Naive thymus-derived CD8-positive, alpha-beta T cell (primary cell): ENCODE data around the gene TRIM71. TPM values are rescaled to one million over a fixed set of nuclear protein-coding genes. Genes with fewer than 3 reads are reported as not detected.

Experiments
- polyA plus RNA-seq, 3 donors: library from polyadenylated mRNA; unstranded; fragments of 300-500 nt; fragmentation: Illumina TruSeq; gene quantifications; one replicate each; pipeline ENCODE4 v1.2.3, GENCODE V29; 2021
- total RNA-seq, 8 experiments: library from RNA in 2 of 8; stranded (reverse) in 2 of 8; gene quantifications; one replicate each; pipeline ENCODE4 v1.2.3 and lab custom pipeline; 2021 to 2026

The TRIM71 gene
- total and polyA plus RNA-seq, 5 experiments from 2014 or later, result not detected

Other genes starting within 250 kb of the TRIM71 start
- gene DYNC1LI1, start 247.1 kb upstream of the TRIM71 start, total RNA-seq, result 10 to 100 TPM; 32.4 to 34.0 TPM
- 10 to 100 TPM; 14.7 to 22.7 (median 19.3) TPM for gene DYNC1LI1, start 247.1 kb upstream of the TRIM71 start, polyA plus RNA-seq
- 10 to 100 TPM; 50.3 to 52.9 TPM for gene CNOT10, start 132.8 kb upstream of the TRIM71 start, total RNA-seq
- 10 to 100 TPM; 27.3 to 32.0 (median 29.9) TPM for gene CNOT10, start 132.8 kb upstream of the TRIM71 start, polyA plus RNA-seq
- under 1 TPM; 0.16 to 0.23 TPM for gene CCR4, start 133.6 kb downstream of the TRIM71 start, total RNA-seq
- gene CCR4, start 133.6 kb downstream of the TRIM71 start, polyA plus RNA-seq, result under 1 TPM in 2 of 3 donors, not detected in 1; 0.09 TPM